Stimulated activated CD4-positive, alpha-beta T cell treated with anti-CD3 and anti-CD28 coated beads, Interleukin-2, amount 100 ng/mL, for 24 hours (primary cell): ENCODE measurements around the gene HUNK.
"Not testable (repeated sequence)": the region's sequence is repeated elsewhere in the genome, so short reads cannot be mapped to it uniquely, and the experiment has no call there.

Experiments
- DNase-seq, 2 donors: peaks; one replicate each; pipeline ENCODE4 v3.0.0-alpha.2; 2020

HUNK gene

GRCh38 chr21:32007456-32007855 is 134.6 kb downstream of the HUNK start:
- DNase-seq, result no peak

DNA sequence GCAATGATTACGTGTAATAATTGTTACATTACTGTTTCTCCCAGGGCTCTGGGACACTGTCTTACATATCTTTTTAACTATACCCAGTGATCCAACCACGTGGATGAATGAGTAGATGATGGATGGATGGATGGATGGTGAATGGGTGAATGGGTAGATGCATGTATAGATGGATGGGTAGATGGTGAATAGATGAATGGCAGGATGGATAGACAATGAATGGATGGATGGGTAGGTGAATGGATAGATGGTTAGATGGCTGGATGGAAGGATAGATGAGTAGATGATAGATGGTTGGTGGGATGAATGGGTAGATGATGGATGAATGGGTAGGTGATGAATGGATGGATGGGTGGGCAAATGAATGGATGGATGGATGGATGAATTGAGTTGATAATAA is 135.9 kb downstream of the HUNK start:
- no peak for DNase-seq

GRCh38 chr21:32009263-32009662 is 136.4 kb downstream of the HUNK start:
- DNase-seq, result no peak

DNA sequence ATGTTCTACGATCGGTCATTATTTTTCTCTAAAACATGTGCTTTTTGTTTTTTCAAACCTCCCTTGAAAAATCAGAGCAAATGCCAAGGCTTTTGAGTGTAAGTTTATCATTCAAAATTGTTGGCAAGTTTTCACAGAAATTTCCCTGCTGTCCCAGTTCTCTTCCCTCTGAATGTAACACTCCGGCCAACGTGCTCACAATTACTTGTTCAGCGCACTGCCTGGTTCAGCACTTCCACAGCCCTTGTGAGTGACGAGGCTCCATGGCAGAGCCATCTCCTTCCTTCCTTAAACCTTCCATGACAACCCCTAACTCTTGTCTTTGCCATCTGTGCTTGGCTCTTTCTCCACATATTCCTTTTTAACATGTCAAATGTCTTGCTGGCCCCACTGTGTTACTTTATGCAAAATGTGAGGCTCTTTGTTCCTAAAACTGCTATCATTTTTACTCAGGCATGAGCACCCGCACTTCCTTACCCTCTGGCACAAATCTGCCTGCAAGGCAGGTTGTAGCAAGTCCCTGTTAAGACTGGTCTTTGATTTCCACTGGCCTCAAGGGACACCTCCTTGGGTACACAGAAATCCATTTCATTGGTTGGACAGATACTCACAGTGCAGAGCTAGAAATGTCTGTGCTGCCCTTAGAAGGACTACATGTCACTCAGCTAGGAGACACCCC is 142.8 kb downstream of the HUNK start:
- no peak for DNase-seq

- no peak for DNase-seq
These were observed 145.6 kb downstream of the HUNK start for GRCh38 chr21:32018381-32018780.

DNA sequence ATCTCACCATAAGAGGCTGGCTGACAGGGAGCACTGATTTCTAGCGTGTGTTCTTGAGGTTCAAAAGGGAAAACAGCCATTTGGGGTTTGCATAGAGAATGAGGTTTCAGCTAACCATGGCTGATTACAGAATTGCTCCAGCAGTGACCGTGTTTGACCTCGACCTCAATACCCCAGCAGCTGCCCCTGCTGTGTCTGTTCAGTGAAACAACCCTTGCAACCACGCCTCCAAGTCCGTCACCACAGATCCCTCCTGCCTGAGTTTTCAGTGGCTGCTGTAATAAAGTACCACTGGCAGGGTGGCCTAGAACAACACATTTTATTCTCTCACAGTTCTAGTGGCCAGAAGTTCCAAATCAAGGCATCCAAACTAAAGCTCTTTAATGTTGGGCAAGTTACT is 147.7 kb downstream of the HUNK start:
- DNase-seq, result no peak

- no peak for DNase-seq
These were observed 148.6 kb downstream of the HUNK start for GRCh38 chr21:32021319-32021994.

GRCh38 chr21:32022146-32022545 is 149.3 kb downstream of the HUNK start:
- DNase-seq, result no peak

DNA sequence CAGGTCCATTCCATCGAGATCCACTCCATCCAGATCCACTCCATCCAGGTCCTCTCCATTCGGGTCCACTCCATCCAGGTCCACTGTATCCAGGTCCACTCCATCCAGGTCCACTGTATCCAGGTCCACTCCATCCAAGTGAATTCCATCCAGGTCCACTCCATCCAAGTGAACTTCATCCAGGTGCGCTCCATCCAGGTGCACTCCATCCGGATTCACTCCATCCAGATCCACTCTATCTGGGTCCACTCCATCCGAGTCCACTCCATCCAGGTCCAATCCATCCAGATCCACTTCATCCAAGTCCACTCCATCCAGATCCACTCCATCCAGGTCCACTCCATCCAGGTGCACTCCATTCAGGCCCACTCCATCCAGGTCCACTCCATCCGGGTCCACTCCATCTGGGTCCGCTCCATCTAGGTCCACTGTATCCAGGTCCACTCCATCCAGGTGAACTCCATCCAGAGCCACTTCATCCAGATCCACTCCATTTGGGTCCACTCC is 157.4 kb downstream of the HUNK start:
- no peak for DNase-seq

- DNase-seq, result no peak
These were observed 162.0 kb downstream of the HUNK start for GRCh38 chr21:32034850-32035249.

DNA sequence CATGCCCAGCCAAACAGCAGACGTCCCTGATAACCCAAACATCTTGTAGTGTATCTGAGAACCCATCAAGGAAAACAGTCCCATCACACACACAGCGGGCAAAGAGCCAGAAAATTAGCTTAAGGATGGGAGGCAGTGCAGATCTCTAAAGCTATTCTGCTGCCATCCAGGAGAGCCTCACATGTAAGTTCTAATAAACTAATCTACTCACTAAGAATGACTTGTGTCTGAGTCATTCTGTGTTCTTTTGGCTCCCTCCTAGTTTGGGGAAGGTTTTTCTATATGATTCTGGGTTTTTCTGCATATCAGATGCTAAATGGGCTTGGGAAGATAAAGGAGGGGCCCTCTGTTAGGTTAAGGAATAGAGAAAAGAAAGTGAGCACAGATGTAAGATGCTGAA is 162.8 kb downstream of the HUNK start:
- no peak for DNase-seq

- no peak for DNase-seq
These were observed 163.9 kb downstream of the HUNK start for GRCh38 chr21:32036756-32037155.

GRCh38 chr21:32038751-32039150 is 165.9 kb downstream of the HUNK start:
- DNase-seq, result not testable (repeated sequence)

DNA sequence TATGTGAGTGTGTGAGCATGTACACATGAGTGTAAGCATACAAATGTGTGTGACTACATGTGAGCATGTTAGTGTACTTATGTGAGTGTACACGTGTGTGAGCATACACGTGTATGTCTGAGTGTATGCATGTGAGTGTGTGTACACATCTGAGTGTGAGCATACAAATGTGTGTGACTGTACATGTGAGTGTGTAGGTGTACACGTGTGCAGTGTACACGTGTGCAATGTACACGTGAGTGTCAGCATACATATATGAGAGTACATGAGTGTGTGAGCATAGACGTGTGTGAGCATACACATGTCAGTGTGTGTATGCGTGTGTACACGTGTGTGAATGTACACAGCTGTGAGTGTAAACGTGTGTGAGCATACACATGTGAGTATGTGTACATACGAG is 170.6 kb downstream of the HUNK start:
- DNase-seq, result no peak

GRCh38 chr21:32044205-32045180 is 171.7 kb downstream of the HUNK start:
- DNase-seq, result no peak

- DNase-seq, result no peak
These were observed 173.4 kb downstream of the HUNK start for GRCh38 chr21:32046191-32046590.

GRCh38 chr21:32048353-32048752 is 175.5 kb downstream of the HUNK start:
- no peak for DNase-seq
